Activated CD4-positive, alpha-beta T cell treated with anti-CD3 and anti-CD28 coated beads, Interleukin-2, amount 50 U/mL, for 1 hour (primary cell): Measurements from ENCODE around the gene HOGA1.
A peak's percentile ranks its signal among the peaks of the same experiment; 100 is the strongest.
"Not testable (repeated sequence)": the region's sequence is repeated elsewhere in the genome, so short reads cannot be mapped to it uniquely, and the experiment has no call there.

Source experiments
- DNase-seq: peaks from one replicate; pipeline ENCODE4 v3.0.0-alpha.2; 2020

The HOGA1 gene

GRCh38 chr10:97555541-97555940 is 28.6 kb upstream of the HOGA1 start:
- not testable (repeated sequence) for DNase-seq

GRCh38 chr10:97560731-97561381 is 23.3 kb upstream of the HOGA1 start:
- not testable (repeated sequence) for DNase-seq

- DNase-seq = not testable (repeated sequence)
Measured at GRCh38 chr10:97561386-97562077, 22.7 kb upstream of the HOGA1 start.

- DNase-seq = not testable (repeated sequence)
Measured at GRCh38 chr10:97562329-97562728, 21.9 kb upstream of the HOGA1 start.

DNA sequence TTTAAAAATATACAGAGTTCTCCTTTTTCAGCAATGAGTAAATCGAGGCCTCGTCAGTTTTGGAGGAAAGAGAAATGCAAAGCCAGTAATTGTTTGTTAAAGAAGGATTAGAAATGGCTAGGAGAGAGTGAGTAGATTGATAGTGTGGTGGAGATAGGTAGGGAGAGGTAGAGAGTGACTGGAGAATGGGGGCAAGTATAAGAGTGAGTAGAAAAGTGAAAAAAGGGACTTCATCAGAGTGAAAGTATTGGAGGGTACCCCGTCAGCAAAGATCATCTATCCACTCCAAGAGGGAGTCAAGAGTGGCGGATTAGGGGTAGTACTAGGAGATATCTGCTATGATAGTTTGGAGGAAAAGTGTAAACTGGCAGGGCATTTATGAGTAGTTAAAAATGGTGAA is 20.9 kb upstream of the HOGA1 start:
- DNase-seq = no peak

GRCh38 chr10:97564776-97565175 is 19.4 kb upstream of the HOGA1 start:
- DNase-seq = no peak

GRCh38 chr10:97566336-97566996 is 17.7 kb upstream of the HOGA1 start:
- DNase-seq = no peak

DNA sequence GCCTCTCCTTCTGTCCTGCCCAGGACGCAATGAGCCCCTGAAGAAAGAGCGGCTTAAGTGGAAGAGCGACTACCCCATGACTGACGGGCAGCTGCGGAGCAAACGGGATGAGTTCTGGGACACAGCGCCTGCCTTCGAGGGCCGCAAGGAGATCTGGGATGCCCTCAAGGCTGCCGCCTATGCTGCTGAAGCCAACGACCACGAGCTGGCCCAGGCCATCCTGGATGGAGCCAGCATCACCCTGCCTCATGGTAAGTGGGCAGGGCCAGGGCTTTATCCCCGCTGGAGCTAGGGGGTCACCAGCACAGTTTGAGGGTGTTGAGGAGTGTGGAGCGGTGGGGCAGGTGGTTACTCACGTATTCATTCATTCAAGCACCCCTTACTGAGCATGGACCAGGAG is 16.3 kb upstream of the HOGA1 start:
- no peak for DNase-seq

- no peak for DNase-seq
Measured at GRCh38 chr10:97570146-97570788, 13.9 kb upstream of the HOGA1 start.

DNA sequence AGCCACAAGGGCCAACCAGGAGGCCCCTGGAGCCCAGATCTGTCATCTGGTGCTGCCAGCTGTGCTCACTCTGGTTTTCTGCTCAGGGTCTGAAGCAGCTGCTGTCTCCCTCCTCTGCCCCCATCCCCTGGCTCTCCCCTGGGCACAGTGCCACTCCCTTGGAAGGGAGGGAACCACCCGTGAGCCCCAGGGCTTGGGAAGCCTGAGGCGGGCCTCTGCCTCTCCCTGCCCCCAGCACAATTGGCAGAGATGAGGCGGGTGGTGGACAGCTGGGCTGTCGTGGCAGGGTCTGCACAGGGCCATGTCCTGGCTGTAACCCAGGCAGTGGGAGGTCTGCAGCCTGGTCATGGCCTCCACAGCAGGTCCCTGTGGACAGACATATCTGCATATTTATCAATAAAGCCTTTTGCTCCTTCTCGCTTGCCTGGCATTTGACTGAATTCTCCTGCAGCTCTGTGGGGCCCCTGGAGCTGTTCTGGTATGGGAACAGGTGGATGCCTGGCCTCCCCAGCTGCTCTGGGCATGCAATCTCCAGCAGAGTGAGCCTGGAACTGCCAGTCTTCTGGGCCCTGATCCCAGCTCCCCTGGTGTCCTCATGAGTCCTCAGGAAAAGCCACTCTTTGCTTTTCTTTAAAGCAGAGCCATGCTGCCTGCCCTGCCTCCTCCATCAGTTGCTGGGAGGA is 13.3 kb upstream of the HOGA1 start:
- DNase-seq = no peak

DNA sequence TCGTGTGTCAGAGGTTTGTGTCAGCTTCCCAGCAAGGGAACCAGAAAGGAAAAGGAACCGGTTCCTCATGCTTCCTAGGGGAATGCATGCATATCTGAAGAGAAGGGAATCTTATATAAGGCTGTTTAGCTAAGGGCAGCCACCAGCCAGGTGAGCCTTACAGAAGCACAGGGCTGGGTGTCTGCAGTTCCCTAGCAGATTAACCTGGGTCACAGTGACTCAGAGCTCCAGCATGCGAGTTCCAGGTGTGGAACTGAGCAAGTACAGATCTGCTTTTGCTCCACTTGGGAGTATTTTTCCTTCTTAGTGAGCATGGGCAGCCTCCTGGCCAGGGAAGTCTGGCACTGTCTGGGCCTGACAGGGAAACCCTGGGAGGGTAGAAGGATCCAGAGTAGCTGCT is 12.6 kb upstream of the HOGA1 start:
- no peak for DNase-seq

DNA sequence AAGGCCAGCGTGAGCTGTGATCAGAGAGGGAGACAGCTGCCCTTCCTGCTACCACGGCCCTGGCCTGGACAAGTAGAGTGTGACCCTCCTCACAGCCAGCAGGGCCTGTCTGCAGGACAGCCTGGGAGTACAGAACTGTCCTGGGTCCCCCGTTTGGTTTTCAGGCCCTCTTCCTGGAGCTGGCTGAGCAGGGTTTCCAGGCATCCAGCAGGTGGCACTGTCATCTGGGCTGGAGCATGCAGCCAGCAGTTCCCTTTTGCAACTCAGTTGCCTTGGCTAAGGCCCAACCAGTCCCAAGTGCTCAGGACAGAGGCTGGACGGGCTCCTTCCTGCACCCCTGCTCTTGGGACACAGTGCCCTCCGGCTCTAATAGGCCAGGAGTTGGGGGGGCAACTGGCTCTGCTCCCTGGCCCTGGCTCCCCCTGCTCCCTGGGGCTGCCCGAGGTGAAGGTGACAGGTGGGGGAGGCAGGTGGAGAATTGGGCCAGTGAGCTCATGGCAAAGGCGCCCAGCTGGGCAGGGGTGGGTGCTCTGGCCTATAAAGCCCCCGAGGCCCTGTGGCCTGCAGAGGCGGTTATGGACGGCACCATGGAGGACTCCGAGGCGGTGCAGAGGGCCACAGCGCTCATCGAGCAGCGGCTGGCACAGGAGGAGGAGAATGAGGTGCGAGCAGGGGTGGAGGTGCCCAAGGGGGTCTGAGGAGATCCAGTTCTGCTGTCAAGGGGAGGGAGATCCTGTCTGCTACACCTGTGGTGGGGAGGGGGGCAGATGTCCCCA is 11.8 kb upstream of the HOGA1 start, which contains the start of gene ANKRD2:
Gene ANKRD2, plus strand, starts transcription at position 566 of the 776 bp plus-strand sequence. Its CDS starts 10 bp downstream, at position 576.
- peak; percentile 46 for DNase-seq

DNA sequence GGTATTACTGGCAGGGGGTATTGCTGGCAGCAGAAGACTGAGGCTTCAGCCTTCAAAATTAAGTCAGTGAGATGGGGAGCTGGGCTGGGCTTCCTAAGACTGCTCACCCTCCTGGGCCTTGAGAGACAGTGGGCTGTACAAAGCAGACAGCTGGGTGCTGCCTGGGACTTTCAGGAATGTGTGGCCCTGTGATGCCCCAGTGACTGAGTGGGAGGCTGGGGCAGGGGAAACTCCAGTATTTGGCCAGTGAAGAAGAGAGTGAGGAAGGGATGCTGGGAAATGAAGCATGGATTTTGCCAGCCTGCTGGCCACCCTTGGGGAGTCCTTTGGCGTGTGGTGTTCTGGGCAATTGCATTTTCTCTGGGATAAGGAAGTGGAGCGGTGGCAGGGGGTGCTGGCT is 11.2 kb upstream of the HOGA1 start:
- no peak for DNase-seq

DNA sequence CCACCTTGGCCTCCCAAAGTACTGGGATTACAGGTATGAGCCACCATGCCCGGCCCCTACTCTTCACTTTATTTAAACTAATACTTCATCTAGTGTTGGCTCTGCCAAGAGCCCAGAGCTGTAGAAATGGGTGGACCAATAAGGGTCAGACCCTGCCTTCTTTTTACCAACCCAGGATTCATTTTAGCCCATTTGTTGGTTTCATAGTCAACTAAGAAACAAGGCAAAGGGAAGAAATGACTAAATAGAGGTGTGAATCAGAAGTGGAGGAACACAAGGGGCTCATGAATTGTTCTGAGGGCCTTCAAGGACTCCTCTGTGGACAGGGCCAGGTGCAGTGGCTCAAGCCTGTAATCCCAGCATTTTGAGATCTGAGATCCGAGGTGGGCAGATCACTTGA is 10.5 kb upstream of the HOGA1 start:
- no peak for DNase-seq

- no peak for DNase-seq
Measured at GRCh38 chr10:97574374-97575126, 9.6 kb upstream of the HOGA1 start.

GRCh38 chr10:97575127-97575668 is 9.0 kb upstream of the HOGA1 start:
- DNase-seq = no peak

DNA sequence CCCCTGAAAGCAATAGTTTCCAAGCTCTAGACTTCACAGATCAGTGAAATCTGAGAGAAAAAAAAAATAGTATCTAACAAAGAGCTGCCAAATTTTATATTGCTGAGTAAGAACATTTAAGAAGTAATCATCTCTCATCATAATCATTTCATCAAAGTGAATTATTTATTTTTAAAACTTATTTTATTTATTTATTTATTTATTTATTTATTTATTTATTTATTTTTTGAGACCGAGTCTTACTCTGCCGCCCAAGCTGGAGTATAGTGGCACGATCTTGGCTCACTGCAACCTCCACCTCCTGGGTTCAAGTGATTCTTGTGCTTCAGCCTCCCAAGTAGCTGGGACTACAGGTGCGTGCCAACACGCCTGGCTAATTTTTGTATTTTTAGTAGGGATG is 7.7 kb upstream of the HOGA1 start:
- DNase-seq = not testable (repeated sequence)

GRCh38 chr10:97577701-97578100 is 6.5 kb upstream of the HOGA1 start:
- DNase-seq = no peak

DNA sequence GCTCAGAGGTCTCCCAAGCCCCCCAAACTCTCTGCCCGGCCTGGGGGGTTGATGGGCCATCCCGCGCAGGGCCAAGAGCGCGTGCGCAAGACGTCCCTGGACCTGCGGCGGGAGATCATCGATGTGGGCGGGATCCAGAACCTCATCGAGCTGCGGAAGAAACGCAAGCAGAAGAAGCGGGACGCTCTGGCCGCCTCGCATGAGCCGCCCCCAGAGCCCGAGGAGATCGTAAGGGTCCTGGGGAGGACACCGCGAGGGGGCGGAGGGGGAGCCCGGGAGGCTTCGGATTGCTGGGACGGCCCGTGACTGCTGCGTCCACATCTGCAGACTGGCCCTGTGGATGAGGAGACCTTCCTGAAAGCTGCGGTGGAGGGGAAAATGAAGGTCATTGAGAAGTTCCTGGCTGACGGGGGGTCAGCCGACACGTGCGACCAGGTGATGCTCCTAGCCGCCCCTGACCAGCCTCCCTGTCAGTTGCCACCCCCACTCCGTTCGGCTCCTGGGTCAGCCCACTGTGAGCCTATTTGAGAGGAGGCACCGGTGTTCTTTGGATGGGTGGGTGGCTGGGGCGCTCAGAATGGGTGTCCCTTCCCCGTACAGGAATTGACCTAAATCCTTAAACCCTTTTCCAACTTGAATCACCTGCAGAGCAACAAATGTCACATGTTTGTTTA is 5.9 kb upstream of the HOGA1 start:
- DNase-seq = no peak
